ENCODE results near the gene AKIRIN1.

AKIRIN1 gene

GRCh38 chr1:38990738-38991637 lies at the start of gene AKIRIN1:
TSS of gene AKIRIN1 (plus strand) at chr1:38991276. CDS start at chr1:38991381, 105 bp downstream.
- Histone ChIP-seq H3K4me3 (ENCODE audit: low read depth, low read length, poor library complexity, severe bottlenecking) (peak within 1 kb of the TSS; percentile 94), H3K36me3 (ENCODE audit: insufficient read depth, low read length) (peaks cover 33% of the 10 kb centered on the region), H2AFZ (ENCODE audit: low read length) (peak within 1 kb of the TSS; percentile 77; the same call in 1 of the 2 replicates), H3K9me3 (ENCODE audit: low read length) (no peaks in the 10 kb centered on the region), H3K27ac (ENCODE audit: low read depth, low read length, poor library complexity, severe bottlenecking) (peak within 1 kb of the TSS; percentile 69), H3K27me3 (ENCODE audit: insufficient read depth, low read length) (no peaks in the 10 kb centered on the region), H4K20me1 (ENCODE audit: insufficient read depth, low read length) (no peaks in the 10 kb centered on the region), H3K9me2 (ENCODE audit: low read depth, low read length) (no peaks in the 10 kb centered on the region), H3K4me2 (ENCODE audit: low read length) (peak within 1 kb of the TSS; percentile 95), H3K4me1 (ENCODE audit: insufficient read depth, low read length, severe bottlenecking) (peaks cover 25% of the 10 kb centered on the region), H3K79me2 (ENCODE audit: insufficient read depth, low read length) (peaks cover 40% of the 10 kb centered on the region), H3K9ac (ENCODE audit: low read length) (peak within 1 kb of the TSS; percentile 86), H3F3A (ENCODE audit: insufficient read depth, low read length) (no peaks in the 10 kb centered on the region)
- TF ChIP-seq EZH2 (IDR thresholded peaks at IDR 0.05; ENCODE audit: borderline replicate concordance, low read length) (no peak), CTCF (IDR thresholded peaks at IDR 0.05; ENCODE audit: low read length) (no peak)

- Histone ChIP-seq H4K20me1 (ENCODE audit: insufficient read depth, low read length) (no peaks in the 10 kb centered on the region), H3K9me3 (ENCODE audit: low read length) (no peaks in the 10 kb centered on the region), H3K4me3 (ENCODE audit: low read depth, low read length, poor library complexity, severe bottlenecking) (no peak within 1 kb of the TSS), H3K4me2 (ENCODE audit: low read length) (no peak within 1 kb of the TSS), H3K27ac (ENCODE audit: low read depth, low read length, poor library complexity, severe bottlenecking) (no peak within 1 kb of the TSS), H2AFZ (ENCODE audit: low read length) (no peak within 1 kb of the TSS), H3K79me2 (ENCODE audit: insufficient read depth, low read length) (no peaks in the 10 kb centered on the region), H3K36me3 (ENCODE audit: insufficient read depth, low read length) (no peaks in the 10 kb centered on the region), H3F3A (ENCODE audit: insufficient read depth, low read length) (no peaks in the 10 kb centered on the region), H3K9me2 (ENCODE audit: low read depth, low read length) (no peaks in the 10 kb centered on the region), H3K9ac (ENCODE audit: low read length) (no peak within 1 kb of the TSS), H3K27me3 (ENCODE audit: insufficient read depth, low read length) (no peaks in the 10 kb centered on the region), H3K4me1 (ENCODE audit: insufficient read depth, low read length, severe bottlenecking) (no peaks in the 10 kb centered on the region)
- TF ChIP-seq CTCF (IDR thresholded peaks at IDR 0.05; ENCODE audit: low read length) (no peak), EZH2 (IDR thresholded peaks at IDR 0.05; ENCODE audit: borderline replicate concordance, low read length) (no peak)
Measured at GRCh38 chr1:38941527-38942019, 49.5 kb upstream of the AKIRIN1 start, which contains the start of gene RHBDL2. TSS of gene RHBDL2 (minus strand) at chr1:38941830. CDS start at chr1:38919212, 22,618 bp downstream.

- Histone ChIP-seq H3K9ac (ENCODE audit: low read length) (no peak overlapping the region), H3K4me3 (ENCODE audit: low read depth, low read length, poor library complexity, severe bottlenecking) (no peak overlapping the region), H3K9me2 (ENCODE audit: low read depth, low read length) (no peaks in the 10 kb centered on the region), H3K4me1 (ENCODE audit: insufficient read depth, low read length, severe bottlenecking) (no peaks in the 10 kb centered on the region), H3K36me3 (ENCODE audit: insufficient read depth, low read length) (no peaks in the 10 kb centered on the region; the same call in 1 of the 2 replicates), H3K27me3 (ENCODE audit: insufficient read depth, low read length) (no peaks in the 10 kb centered on the region; the same call in 1 of the 2 replicates), H2AFZ (ENCODE audit: low read length) (no peak overlapping the region), H3F3A (ENCODE audit: insufficient read depth, low read length) (no peaks in the 10 kb centered on the region), H3K27ac (ENCODE audit: low read depth, low read length, poor library complexity, severe bottlenecking) (no peak overlapping the region), H4K20me1 (ENCODE audit: insufficient read depth, low read length) (no peaks in the 10 kb centered on the region), H3K9me3 (ENCODE audit: low read length) (no peaks in the 10 kb centered on the region), H3K4me2 (ENCODE audit: low read length) (no peak overlapping the region), H3K79me2 (ENCODE audit: insufficient read depth, low read length) (no peaks in the 10 kb centered on the region)
- no peak for TF ChIP-seq EZH2 (IDR thresholded peaks at IDR 0.05; ENCODE audit: borderline replicate concordance, low read length)
- no peak for TF ChIP-seq CTCF (IDR thresholded peaks at IDR 0.05; ENCODE audit: low read length)
Measured at GRCh38 chr1:38942664-38943428, 48.2 kb upstream of the AKIRIN1 start.

All from OCI-LY1 (cell line).